ENCODE measurements around the gene TEX9. TPM values are rescaled to one million over a fixed set of nuclear protein-coding genes. Genes with fewer than 3 reads are reported as not detected.

TEX9 gene
- polyA plus RNA-seq, 3 donors = 0.03 to 0.46 TPM; not detected in 1

GRCh38 chr15:56341201-56341600 lies 24.0 kb upstream of the TEX9 start:
- H3K27me3 Mint-ChIP-seq (ENCODE audit: low read depth in 3 of 3) = peaks cover 0 to 1% (median 1%) of the 10 kb centered on the region in 3 donors
- no peak for DNase-seq
- H3K36me3 ChIP-seq (replicated peaks in 1 of 2; ENCODE audit: control insufficient read depth in 1 of 2, insufficient read depth in 2 of 2, low read length in 2 of 2) = no peaks in the 10 kb centered on the region
- no peak overlapping the region for H3K4me3 Mint-ChIP-seq
- WGBS (ENCODE audit: insufficient coverage) = 100% methylated on average over 1 of the region's 3 CpGs
- peak overlapping the region in 1 of 7 donors; percentile 39 for H3K27ac Mint-ChIP-seq
- TF ChIP-seq CTCF (IDR thresholded peaks at IDR 0.05) = no peak
- H3K36me3 Mint-ChIP-seq = no peaks in the 10 kb centered on the region
- H4K20me1 ChIP-seq (ENCODE audit: insufficient read depth, low read length) = no peaks in the 10 kb centered on the region
- H3K79me2 ChIP-seq (ENCODE audit: insufficient read depth, low read length) = no peaks in the 10 kb centered on the region
- H3K4me2 ChIP-seq (replicated peaks; ENCODE audit: extremely low read depth, low read length, poor library complexity, severe bottlenecking) = no peak overlapping the region
- H3K27me3 ChIP-seq (ENCODE audit: control insufficient read depth in 2 of 2, insufficient read depth in 2 of 2, low read length in 2 of 2) = no peaks in the 10 kb centered on the region
- no peak overlapping the region for H3K4me3 ChIP-seq (replicated peaks in 1 of 3; ENCODE audit: low read depth in 2 of 3, low read length in 3 of 3)
- H3K9me3 ChIP-seq (replicated peaks in 1 of 2; ENCODE audit: control insufficient read depth in 1 of 2, insufficient read depth in 1 of 2, low read length in 2 of 2) = no peaks in the 10 kb centered on the region
- no peaks in the 10 kb centered on the region for H3K4me1 Mint-ChIP-seq
- H3K9me3 Mint-ChIP-seq = peaks cover 0 to 3% (median 2%) of the 10 kb centered on the region in 7 donors
- no peak overlapping the region for H3K27ac ChIP-seq (ENCODE audit: low read depth in 1 of 2, low read length in 2 of 2)
- H2AFZ ChIP-seq (ENCODE audit: insufficient read depth, low read depth, low read length, poor library complexity, severe bottlenecking) = no peak overlapping the region
- no peak overlapping the region for H3K9ac ChIP-seq (ENCODE audit: insufficient read depth, low read length, poor library complexity, severe bottlenecking)
- intact Hi-C loops (cut with micrococcal nuclease) = no loop called here
- no peaks in the 10 kb centered on the region for H3K4me1 ChIP-seq (ENCODE audit: control insufficient read depth in 1 of 2, insufficient read depth in 2 of 2, low read length in 2 of 2)

GRCh38 chr15:56342653-56343052 lies 22.6 kb upstream of the TEX9 start:
- no peak for TF ChIP-seq CTCF (IDR thresholded peaks at IDR 0.05)
- H3K27me3 Mint-ChIP-seq (ENCODE audit: low read depth in 3 of 3) = peaks cover 0 to 1% (median 0%) of the 10 kb centered on the region in 3 donors
- H3K9me3 Mint-ChIP-seq = peaks cover 0 to 3% (median 2%) of the 10 kb centered on the region in 7 donors
- Histone ChIP-seq H3K79me2 (ENCODE audit: insufficient read depth, low read length) (no peaks in the 10 kb centered on the region), H3K36me3 (replicated peaks in 1 of 2; ENCODE audit: control insufficient read depth in 1 of 2, insufficient read depth in 2 of 2, low read length in 2 of 2) (no peaks in the 10 kb centered on the region), H3K9me3 (replicated peaks in 1 of 2; ENCODE audit: control insufficient read depth in 1 of 2, insufficient read depth in 1 of 2, low read length in 2 of 2) (no peaks in the 10 kb centered on the region), H3K4me3 (replicated peaks in 1 of 3; ENCODE audit: low read depth in 2 of 3, low read length in 3 of 3) (no peak overlapping the region), H2AFZ (ENCODE audit: insufficient read depth, low read depth, low read length, poor library complexity, severe bottlenecking) (no peak overlapping the region), H3K9ac (ENCODE audit: insufficient read depth, low read length, poor library complexity, severe bottlenecking) (no peak overlapping the region), H3K4me2 (replicated peaks; ENCODE audit: extremely low read depth, low read length, poor library complexity, severe bottlenecking) (no peak overlapping the region), H3K4me1 (ENCODE audit: control insufficient read depth in 1 of 2, insufficient read depth in 2 of 2, low read length in 2 of 2) (no peaks in the 10 kb centered on the region), H3K27me3 (ENCODE audit: control insufficient read depth in 2 of 2, insufficient read depth in 2 of 2, low read length in 2 of 2) (no peaks in the 10 kb centered on the region), H3K27ac (ENCODE audit: low read depth in 1 of 2, low read length in 2 of 2) (no peak overlapping the region), H4K20me1 (ENCODE audit: insufficient read depth, low read length) (no peaks in the 10 kb centered on the region)
- no peak overlapping the region for H3K4me3 Mint-ChIP-seq
- no CpG with 5 or more reads among the region's 1 CpG for WGBS (ENCODE audit: insufficient coverage)
- no peak for DNase-seq
- intact Hi-C loops (cut with micrococcal nuclease) = no loop called here
- H3K36me3 Mint-ChIP-seq = no peaks in the 10 kb centered on the region
- no peak overlapping the region for H3K27ac Mint-ChIP-seq
- H3K4me1 Mint-ChIP-seq = no peaks in the 10 kb centered on the region
